Measurements from ENCODE around the gene NCEH1. TPM values are rescaled to one million over a fixed set of nuclear protein-coding genes. Genes with fewer than 3 reads are reported as not detected.

NCEH1 gene
- total and polyA plus RNA-seq, 2 experiments from 2014 or later, result 4.7 to 10.5 TPM

DNA sequence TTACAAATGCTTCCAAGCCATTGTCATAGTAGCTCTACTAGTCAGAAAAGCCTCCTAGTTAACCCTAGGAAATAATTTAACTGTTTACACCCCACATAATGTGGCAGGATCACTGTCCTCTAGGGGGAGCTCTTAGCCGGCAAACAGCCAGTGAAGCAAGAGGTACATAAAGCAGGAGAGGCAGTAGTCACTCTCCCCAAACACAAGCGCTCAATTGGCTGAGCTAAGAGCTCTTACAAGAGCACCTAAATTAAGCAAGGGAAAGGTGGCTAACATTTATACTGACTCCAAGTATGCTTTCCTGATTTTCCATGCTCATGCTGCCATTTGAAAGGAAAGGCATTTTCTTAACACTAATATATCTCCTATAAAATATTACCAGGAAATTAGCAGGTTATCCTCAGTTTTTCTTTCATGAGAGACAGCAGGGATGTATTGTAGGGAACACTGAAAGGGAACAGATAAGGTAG lies 37.6 kb downstream of the NCEH1 start:
- Histone ChIP-seq H3K27me3 (no peaks in the 10 kb centered on the region), H3K36me3 (replicated peaks; ENCODE audit: insufficient read depth, low read depth) (no peaks in the 10 kb centered on the region), H3K4me2 (no peak overlapping the region), H3K9me2 (replicated peaks; ENCODE audit: insufficient read depth) (no peaks in the 10 kb centered on the region), H3K79me2 (no peaks in the 10 kb centered on the region), H2AFZ (no peak overlapping the region), H3K9me3 (ENCODE audit: low read depth) (no peaks in the 10 kb centered on the region), H3K27ac (no peak overlapping the region), H3K4me3 (no peak overlapping the region), H4K20me1 (ENCODE audit: insufficient read depth, poor library complexity, severe bottlenecking) (no peaks in the 10 kb centered on the region), H3K4me1 (ENCODE audit: insufficient read depth) (peaks cover 9% of the 10 kb centered on the region)
- DNase-seq (ENCODE audit: low spot score), result peak; percentile 71
- 26% methylated on average over 2 of the region's 2 CpGs for WGBS (ENCODE audit: low lambda C conversion rate, missing lambda C conversion rate)
- TF ChIP-seq EZH2phosphoT487 (IDR thresholded peaks at IDR 0.05; ENCODE audit: low read depth, severe bottlenecking, unreplicated experiment), result no peak
- no peak for TF ChIP-seq EZH2 (IDR thresholded peaks at IDR 0.05; ENCODE audit: borderline replicate concordance)
- TF ChIP-seq, protein P1, sequence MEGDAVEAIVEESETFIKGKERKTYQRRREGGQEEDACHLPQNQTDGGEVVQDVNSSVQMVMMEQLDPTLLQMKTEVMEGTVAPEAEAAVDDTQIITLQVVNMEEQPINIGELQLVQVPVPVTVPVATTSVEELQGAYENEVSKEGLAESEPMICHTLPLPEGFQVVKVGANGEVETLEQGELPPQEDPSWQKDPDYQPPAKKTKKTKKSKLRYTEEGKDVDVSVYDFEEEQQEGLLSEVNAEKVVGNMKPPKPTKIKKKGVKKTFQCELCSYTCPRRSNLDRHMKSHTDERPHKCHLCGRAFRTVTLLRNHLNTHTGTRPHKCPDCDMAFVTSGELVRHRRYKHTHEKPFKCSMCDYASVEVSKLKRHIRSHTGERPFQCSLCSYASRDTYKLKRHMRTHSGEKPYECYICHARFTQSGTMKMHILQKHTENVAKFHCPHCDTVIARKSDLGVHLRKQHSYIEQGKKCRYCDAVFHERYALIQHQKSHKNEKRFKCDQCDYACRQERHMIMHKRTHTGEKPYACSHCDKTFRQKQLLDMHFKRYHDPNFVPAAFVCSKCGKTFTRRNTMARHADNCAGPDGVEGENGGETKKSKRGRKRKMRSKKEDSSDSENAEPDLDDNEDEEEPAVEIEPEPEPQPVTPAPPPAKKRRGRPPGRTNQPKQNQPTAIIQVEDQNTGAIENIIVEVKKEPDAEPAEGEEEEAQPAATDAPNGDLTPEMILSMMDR (IDR thresholded peaks at IDR 0.05; ENCODE audit: poor library complexity), result peak; percentile 68

DNA sequence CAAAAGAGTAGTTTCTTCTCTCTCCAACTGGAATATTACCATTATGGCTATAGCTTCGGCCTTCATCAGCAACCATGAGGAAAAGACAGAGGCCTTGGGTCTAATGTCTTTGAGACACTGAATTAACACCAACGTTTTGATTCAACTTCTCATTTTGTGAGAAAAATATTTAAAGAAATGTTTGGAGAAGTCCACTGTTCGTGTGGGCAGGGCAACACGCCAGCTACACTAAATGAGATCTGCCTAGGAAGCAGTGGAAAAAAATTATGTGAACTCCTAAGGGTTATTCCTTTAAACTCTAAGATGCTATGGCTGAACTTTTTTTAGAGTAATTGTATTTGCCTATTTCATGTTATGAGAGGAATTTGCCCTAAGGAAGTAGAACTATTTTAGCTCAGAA lies 41.8 kb downstream of the NCEH1 start:
- no peak overlapping the region for H3K4me2 ChIP-seq
- H3K27ac ChIP-seq, result no peak overlapping the region
- no peak overlapping the region for H3K4me3 ChIP-seq
- 88% methylated on average over 4 of the region's 4 CpGs for WGBS (ENCODE audit: low lambda C conversion rate, missing lambda C conversion rate)
- H3K27me3 ChIP-seq, result no peaks in the 10 kb centered on the region
- no peaks in the 10 kb centered on the region for H4K20me1 ChIP-seq (ENCODE audit: insufficient read depth, poor library complexity, severe bottlenecking)
- H3K79me2 ChIP-seq, result no peaks in the 10 kb centered on the region
- H3K4me1 ChIP-seq (ENCODE audit: insufficient read depth), result no peaks in the 10 kb centered on the region
- no peaks in the 10 kb centered on the region for H3K9me2 ChIP-seq (replicated peaks; ENCODE audit: insufficient read depth)
- no peak for DNase-seq (ENCODE audit: low spot score)
- no peaks in the 10 kb centered on the region for H3K36me3 ChIP-seq (replicated peaks; ENCODE audit: insufficient read depth, low read depth)
- H3K9me3 ChIP-seq (ENCODE audit: low read depth), result no peaks in the 10 kb centered on the region
- TF ChIP-seq, protein P1 (IDR thresholded peaks at IDR 0.05; ENCODE audit: poor library complexity), result no peak
- TF ChIP-seq EZH2phosphoT487 (IDR thresholded peaks at IDR 0.05; ENCODE audit: low read depth, severe bottlenecking, unreplicated experiment) (no peak), EZH2 (IDR thresholded peaks at IDR 0.05; ENCODE audit: borderline replicate concordance) (no peak)
- no peak overlapping the region for H2AFZ ChIP-seq

DNA sequence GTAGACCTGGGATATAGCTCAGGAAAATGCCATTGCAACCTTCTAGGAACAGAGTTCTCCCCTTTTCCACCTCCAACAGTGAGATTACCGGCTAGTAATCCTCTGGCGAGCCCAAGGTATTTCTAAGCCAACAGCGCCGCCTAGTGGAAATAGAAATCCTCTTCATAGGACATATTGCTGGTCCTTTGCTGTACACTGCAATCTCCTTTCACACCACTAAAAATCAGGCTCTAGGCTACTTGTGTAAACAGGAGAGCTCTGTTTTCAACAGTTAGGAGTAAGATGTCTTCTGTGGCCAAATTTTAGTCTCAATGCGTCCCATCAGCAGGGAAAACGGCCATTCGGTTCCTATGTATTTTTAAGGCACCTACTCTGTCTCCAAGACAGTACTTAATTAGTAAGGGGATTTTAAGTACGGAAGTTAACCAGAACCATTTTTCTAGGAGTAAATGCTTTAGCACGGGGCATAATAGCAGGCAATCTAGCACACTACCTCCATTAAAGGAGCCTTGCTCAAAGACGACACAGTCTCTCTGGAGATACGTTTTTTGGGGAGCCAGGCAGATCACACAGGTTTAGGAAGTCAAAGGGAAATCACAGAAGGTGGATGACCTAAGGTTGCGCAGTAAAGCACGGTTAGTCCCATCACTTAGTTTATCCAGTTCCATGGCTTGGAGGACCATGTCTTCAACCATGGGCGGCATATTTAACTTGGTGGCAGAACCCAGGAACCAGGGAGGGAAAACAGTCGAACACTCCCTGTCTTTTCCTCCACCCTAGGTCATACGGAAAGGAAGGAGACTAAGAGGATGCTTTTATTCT lies 43.8 kb downstream of the NCEH1 start:
- 65% methylated on average over 16 of the region's 16 CpGs for WGBS (ENCODE audit: low lambda C conversion rate, missing lambda C conversion rate)

More for the DNA sequence above, 43.8 kb downstream of the NCEH1 start:
- Histone ChIP-seq H3K4me1 (ENCODE audit: insufficient read depth) (no peaks in the 10 kb centered on the region), H2AFZ (no peak overlapping the region), H3K4me2 (peak overlapping the region; percentile 59), H3K27ac (no peak overlapping the region), H4K20me1 (ENCODE audit: insufficient read depth, poor library complexity, severe bottlenecking) (no peaks in the 10 kb centered on the region), H3K9me3 (ENCODE audit: low read depth) (no peaks in the 10 kb centered on the region), H3K4me3 (no peak overlapping the region), H3K9me2 (replicated peaks; ENCODE audit: insufficient read depth) (no peaks in the 10 kb centered on the region), H3K27me3 (no peaks in the 10 kb centered on the region), H3K36me3 (replicated peaks; ENCODE audit: insufficient read depth, low read depth) (no peaks in the 10 kb centered on the region), H3K79me2 (no peaks in the 10 kb centered on the region)
- no peak for TF ChIP-seq EZH2 (IDR thresholded peaks at IDR 0.05; ENCODE audit: borderline replicate concordance)
- TF ChIP-seq, protein P1 (IDR thresholded peaks at IDR 0.05; ENCODE audit: poor library complexity), result peak; percentile 89
- peak; percentile 93 for DNase-seq (ENCODE audit: low spot score)
